HEK293 (cell line): Measurements from ENCODE around the gene PRKG2.

Source experiments
- CTCF ChIP-seq: fragments of 450-650 bp; formaldehyde crosslinking; IDR thresholded peaks from 2 replicates; pipeline ENCODE4 v1.5.1; 2016; ENCODE audit warnings: missing biosample characterization, missing genetic modification characterization
- PRDM1 ChIP-seq: fragments of 450-650 bp; formaldehyde crosslinking; IDR thresholded peaks from 2 replicates; pipeline ENCODE4; 2016; ENCODE audit warnings: missing biosample characterization, missing genetic modification characterization
- ZBTB21 ChIP-seq: fragments of 450-650 bp; formaldehyde crosslinking; IDR thresholded peaks from 2 replicates; pipeline ENCODE4 v1.5.1; 2017; ENCODE audit warnings: missing biosample characterization, missing genetic modification characterization
- ZBTB8A ChIP-seq: fragments of 450-650 bp; formaldehyde crosslinking; IDR thresholded peaks from 2 replicates; pipeline ENCODE4 v1.5.1; 2016; ENCODE audit warnings: missing biosample characterization, missing genetic modification characterization
- ZFP3 ChIP-seq: fragments of 450-650 bp; formaldehyde crosslinking; IDR thresholded peaks from 2 replicates; pipeline ENCODE4 v1.5.1; 2016; ENCODE audit warnings: low read depth, missing biosample characterization, missing genetic modification characterization
- ZFP37 ChIP-seq: fragments of 450-650 bp; formaldehyde crosslinking; IDR thresholded peaks from 2 replicates; pipeline ENCODE4 v1.5.1; 2016; ENCODE audit warnings: missing biosample characterization, missing genetic modification characterization
- ZNF23 ChIP-seq: fragments of 450-650 bp; formaldehyde crosslinking; IDR thresholded peaks from 2 replicates; pipeline ENCODE4 v1.5.1; 2016; ENCODE audit warnings: missing biosample characterization, missing genetic modification characterization, borderline replicate concordance
- ZNF324 ChIP-seq: fragments of 450-650 bp; formaldehyde crosslinking; IDR thresholded peaks from 2 replicates; pipeline ENCODE4 v1.5.1; 2016; ENCODE audit warnings: missing biosample characterization, missing genetic modification characterization
- ZNF426 ChIP-seq: fragments of 450-650 bp; formaldehyde crosslinking; IDR thresholded peaks from 2 replicates; pipeline ENCODE4 v1.5.1; 2017; ENCODE audit warnings: missing biosample characterization, missing genetic modification characterization, mild to moderate bottlenecking, inconsistent platforms, moderate library complexity
- ZNF558 ChIP-seq: fragments of 450-650 bp; formaldehyde crosslinking; IDR thresholded peaks from 2 replicates; pipeline ENCODE4 v1.5.1; 2016; ENCODE audit warnings: missing biosample characterization, missing genetic modification characterization
- ZNF560 ChIP-seq: fragments of 450-650 bp; formaldehyde crosslinking; IDR thresholded peaks from 2 replicates; pipeline ENCODE4 v1.5.1; 2017; ENCODE audit warnings: missing biosample characterization, missing genetic modification characterization, borderline replicate concordance
- ZNF571 ChIP-seq: fragments of 450-650 bp; formaldehyde crosslinking; IDR thresholded peaks from 2 replicates; pipeline ENCODE4 v1.5.0; 2017; ENCODE audit warnings: missing biosample characterization, missing genetic modification characterization
- ZNF707 ChIP-seq: fragments of 450-650 bp; formaldehyde crosslinking; IDR thresholded peaks from 2 replicates; pipeline ENCODE4 v1.5.1; 2016; ENCODE audit warnings: missing biosample characterization, missing genetic modification characterization
- ZNF747 ChIP-seq: fragments of 450-650 bp; formaldehyde crosslinking; IDR thresholded peaks from 2 replicates; pipeline ENCODE4 v1.5.1; 2016; ENCODE audit warnings: missing biosample characterization, missing genetic modification characterization

GRCh38 chr4:81062001-81062400 lies 153.0 kb downstream of the PRKG2 start:
- no peak for TF ChIP-seq ZNF571 (tag by site-specific recombination)
- TF ChIP-seq ZBTB21 (tag by site-specific recombination) = no peak
- TF ChIP-seq CTCF = no peak
- TF ChIP-seq ZFP37 = no peak
- TF ChIP-seq ZFP3 = no peak
- no peak for TF ChIP-seq PRDM1
- no peak for TF ChIP-seq ZNF558 (tag by site-specific recombination)
- TF ChIP-seq ZBTB8A (tag by site-specific recombination) = no peak
- no peak for TF ChIP-seq ZNF23 (tag by site-specific recombination)
- no peak for TF ChIP-seq ZNF426 (tag by site-specific recombination)
- no peak for TF ChIP-seq ZNF747
- no peak for TF ChIP-seq ZNF560 (tag by site-specific recombination)
- TF ChIP-seq ZNF707 (tag by site-specific recombination) = no peak
- TF ChIP-seq ZNF324 = no peak
